GM12878 (cell line): Measurements from ENCODE around the gene RAD51B. TPM values are rescaled to one million over a fixed set of nuclear protein-coding genes. Genes with fewer than 3 reads are reported as not detected.

Experiments
- ATF2 ChIP-seq: IDR thresholded peaks from 2 replicates; pipeline ENCODE4 v1.6.1; 2012; ENCODE audit warnings: low read length, inconsistent platforms
- CBX5 ChIP-seq: sonication (generic); IDR thresholded peaks from 2 replicates; pipeline ENCODE4 v1.6.1; 2016; ENCODE audit warnings: low read depth, moderate library complexity, mild to moderate bottlenecking, inconsistent platforms
- CHD4 ChIP-seq: fragments of 200-600 bp; sonication (generic); IDR thresholded peaks from 2 replicates; pipeline ENCODE4 v1.6.1; 2016; ENCODE audit warnings: mild to moderate bottlenecking
- CREM ChIP-seq: IDR thresholded peaks from 2 replicates; pipeline ENCODE4 v1.6.1; 2014; ENCODE audit warnings: antibody characterized with exemption, low read depth
- ELK1 ChIP-seq: IDR thresholded peaks from 2 replicates; pipeline ENCODE4 v1.6.1; 2012; ENCODE audit warnings: low read depth, low read length, improper control_type of control experiment
- ESRRA ChIP-seq: IDR thresholded peaks from 2 replicates; pipeline ENCODE4 v1.6.1; 2012; ENCODE audit warnings: mild to moderate bottlenecking, low read length, improper control_type of control experiment
- ETV6 ChIP-seq, 2 experiments: fragments of 450-650 bp in 1 of 2; IDR thresholded peaks in 1 of 2; conservative IDR thresholded peaks in 1 of 2; 2 replicates each; pipeline ENCODE4 v1.6.1; 2014; ENCODE audit warnings: antibody characterized with exemption in 1 of 2, borderline replicate concordance in 1 of 2, low read depth in 1 of 2, mild to moderate bottlenecking in 1 of 2, moderate library complexity in 1 of 2
- FOXM1 ChIP-seq: IDR thresholded peaks from 2 replicates; pipeline ENCODE4 v1.6.1; 2012; ENCODE audit warnings: low read depth, mild to moderate bottlenecking, inconsistent platforms, low read length, moderate library complexity
- GABPA ChIP-seq: IDR thresholded peaks from 2 replicates; pipeline ENCODE4 v1.6.1; 2014; ENCODE audit warnings: antibody characterized with exemption, low read depth, mild to moderate bottlenecking, inconsistent platforms
- GATAD2B ChIP-seq: fragments of 450-650 bp; conservative IDR thresholded peaks from 2 replicates; pipeline ENCODE4 v1.6.1; 2017; ENCODE audit warnings: low read depth, mild to moderate bottlenecking, moderate library complexity
- IRF4 ChIP-seq: IDR thresholded peaks from 2 replicates; pipeline ENCODE4 v1.6.1; 2011; ENCODE audit warnings: low read depth, low read length
- KDM1A ChIP-seq: fragments of 200-600 bp; sonication (generic); IDR thresholded peaks from 2 replicates; pipeline ENCODE4 v1.6.1; 2016; ENCODE audit warnings: borderline replicate concordance
- MXI1 ChIP-seq: fragments of 150-350 bp; IDR thresholded peaks from 2 replicates; pipeline ENCODE4 v1.6.1; 2011; ENCODE audit warnings: low read depth, mild to moderate bottlenecking, inconsistent platforms, low read length, improper control_type of control experiment
- NBN ChIP-seq: fragments of 450-650 bp; IDR thresholded peaks from 2 replicates; pipeline ENCODE4 v1.6.1; 2016
- NFIC ChIP-seq: IDR thresholded peaks from 2 replicates; pipeline ENCODE4 v1.6.1; 2012; ENCODE audit warnings: low read depth, mild to moderate bottlenecking, inconsistent platforms, low read length, moderate library complexity
- NFYB ChIP-seq: IDR thresholded peaks from 2 replicates; pipeline ENCODE4 v1.6.1; 2011; ENCODE audit warnings: low read depth, mild to moderate bottlenecking, low read length, improper control_type of control experiment, moderate library complexity; ENCODE audit not compliant: insufficient read depth
- NR2C1 ChIP-seq: fragments of 450-650 bp; IDR thresholded peaks from 2 replicates; pipeline ENCODE4 v1.6.1; 2017; ENCODE audit warnings: antibody characterized with exemption, mild to moderate bottlenecking, moderate library complexity
- NR2C2 ChIP-seq: IDR thresholded peaks from 2 replicates; pipeline ENCODE4 v1.6.1; 2011; ENCODE audit warnings: borderline replicate concordance, low read depth; ENCODE audit not compliant: control insufficient read depth, insufficient read length
- POLR2AphosphoS2 ChIP-seq: IDR thresholded peaks from 2 replicates; pipeline ENCODE4 v1.6.1; 2011; ENCODE audit warnings: low read depth, mild to moderate bottlenecking, low read length, improper control_type of control experiment, moderate library complexity
- RFX5 ChIP-seq: IDR thresholded peaks from 2 replicates; pipeline ENCODE4 v1.6.1; 2011; ENCODE audit warnings: low read depth, low read length, improper control_type of control experiment
- RUNX3 ChIP-seq: IDR thresholded peaks from 2 replicates; pipeline ENCODE4 v1.6.1; 2012; ENCODE audit warnings: low read length, inconsistent platforms
- SKIL ChIP-seq: fragments of 450-650 bp; IDR thresholded peaks from 2 replicates; pipeline ENCODE4 v1.6.1; 2017; ENCODE audit warnings: mild to moderate bottlenecking, low read depth, inconsistent platforms; ENCODE audit not compliant: poor library complexity, severe bottlenecking
- SP1 ChIP-seq: IDR thresholded peaks from one replicate; pipeline ENCODE4 v1.6.1; 2011; ENCODE audit warnings: low read depth, low read length
- SREBF1 ChIP-seq: IDR thresholded peaks from 2 replicates; pipeline ENCODE4 v1.6.1; 2012; ENCODE audit warnings: mild to moderate bottlenecking, low read length
- SUPT20H ChIP-seq: IDR thresholded peaks from 2 replicates; pipeline ENCODE4 v1.6.1; 2011; ENCODE audit warnings: low read depth, mild to moderate bottlenecking, low read length, moderate library complexity, borderline replicate concordance; ENCODE audit not compliant: control insufficient read depth
- TCF12 ChIP-seq: IDR thresholded peaks from 2 replicates; pipeline ENCODE4 v1.6.1; 2011; ENCODE audit warnings: low read depth, mild to moderate bottlenecking, low read length
- YY1 ChIP-seq: IDR thresholded peaks from 2 replicates; pipeline ENCODE4 v1.6.1; 2011; ENCODE audit warnings: low read depth, mild to moderate bottlenecking, low read length
- ZBED1 ChIP-seq: IDR thresholded peaks from 2 replicates; pipeline ENCODE4 v1.6.1; 2016; ENCODE audit warnings: borderline replicate concordance
- ZNF274 ChIP-seq: IDR thresholded peaks from one replicate; pipeline ENCODE4 v1.8.0; 2011; ENCODE audit not compliant: insufficient read length, insufficient read depth
- ZNF622 ChIP-seq: fragments of 450-650 bp; IDR thresholded peaks from 2 replicates; pipeline ENCODE4 v1.6.1; 2017; ENCODE audit warnings: mild to moderate bottlenecking, inconsistent platforms
- polyA plus RNA-seq, 11 experiments: library from polyadenylated mRNA; depleted of rRNA in 4 of 11; unstranded in 6 of 11; stranded (reverse) in 5 of 11; fragments of >200 nt; fragmentation: Nextera tagmentation in 4 of 11; fragmentation: Illumina TruSeq in 1 of 11; extraction: Ambion mirVana in 4 of 11; extraction: Trizol in 1 of 11; gene quantifications; 1 replicate in 1 of 11; 2 replicates in 10 of 11; pipeline versions ENCODE4 v1.2.1 to v1.2.3, GENCODE V29; 2011 to 2016; ENCODE audit warnings: inconsistent platforms in 2 of 11, missing spikeins in 2 of 11, low read depth in 1 of 11
- total RNA-seq, 4 experiments: library from RNA; depleted of rRNA in 3 of 4; stranded (reverse); fragments of >200 nt in 3 of 4; fragmentation: Illumina TruSeq in 1 of 4; extraction: Trizol in 1 of 4; gene quantifications; 2 replicates each; pipeline versions ENCODE4 v1.2.1 to v1.2.3, GENCODE V29; 2013 to 2021

RAD51B gene
- total and polyA plus RNA-seq, 10 of the 15 experiments (the other 5 are each of a cell fraction or from before 2014, with no cell fraction given) = 9.8 to 26.8 (median 21.3) TPM

GRCh38 chr14:68263563-68264259 is 444.1 kb downstream of the RAD51B start (continued):
- TF ChIP-seq ESRRA (no peak), IRF4 (peak; percentile 90), TCF12 (0 out of 2 replicates have a peak, but pooled peaks have one; percentile 19), SREBF1 (0 out of 2 replicates have a peak, but pooled peaks have one; percentile 19), YY1 (no peak), NBN (no peak), SP1 (no peak), NR2C1 (no peak), CHD4 (no peak), CREM (peak; percentile 81; the same call in 1 of the 2 replicates), RUNX3 (peak; percentile 82), ETV6 (conservative IDR thresholded peaks at IDR 0.05 in 1 of 2, IDR thresholded peaks at IDR 0.05 in 1 of 2; ENCODE audit: borderline replicate concordance in 1 of 2, low read depth in 1 of 2) (peak in 1 of 2 experiments; percentile 97; a peak in 2 of 4 replicates), ZNF274 (no peak), ZBED1 (peak; percentile 87; the same call in 1 of the 2 replicates), NR2C2 (no peak), GABPA (peak; percentile 52; the same call in 1 of the 2 replicates), CBX5 (no peak), NFIC (peak; percentile 98), ZNF622 (no peak), GATAD2B (no peak), ATF2 (peak; percentile 91), KDM1A (no peak), SKIL (peak; percentile 84), MXI1 (no peak), ELK1 (no peak), FOXM1 (peak; percentile 94; the same call in 1 of the 2 replicates), RFX5 (no peak), NFYB (no peak), POLR2AphosphoS2 (no peak), SUPT20H (no peak)
